Gastrocnemius medialis (tissue), 4 donors: ENCODE data around the gene SIK3.

ENCODE experiments used
- CTCF ChIP-seq, 5 experiments: fragments of 450-650 bp in 3 of 5; fragments of 200-600 bp in 2 of 5; sonication (generic) in 2 of 5; IDR thresholded peaks in 4 of 5; conservative IDR thresholded peaks in 1 of 5; 1 replicate in 4 of 5; 2 replicates in 1 of 5; pipeline ENCODE4 v1.5.1; 2016 to 2019; ENCODE audit warnings: antibody characterized with exemption in 5 of 5, mild to moderate bottlenecking in 3 of 5, moderate library complexity in 3 of 5
- POLR2A ChIP-seq, 2 donors: fragments of 450-650 bp; IDR thresholded peaks; one replicate each; pipeline ENCODE4 v1.6.1; 2017; ENCODE audit warnings: antibody characterized with exemption in 2 of 2, mild to moderate bottlenecking in 2 of 2, moderate library complexity in 2 of 2

GRCh38 chr11:117087446-117087845 lies 10.8 kb downstream of the SIK3 start:
- TF ChIP-seq POLR2A (IDR thresholded peaks at IDR 0.05), result no peak
- TF ChIP-seq CTCF (IDR thresholded peaks at IDR 0.05 in 4 of 5, conservative IDR thresholded peaks at IDR 0.05 in 1 of 5), result no peak
